SH-SY5Y (cell line): ENCODE measurements around the gene SLC39A6.

ENCODE experiments used
- GATA2 ChIP-seq: IDR thresholded peaks from 2 replicates; pipeline ENCODE4 v1.6.1; 2011; ENCODE audit warnings: mild to moderate bottlenecking, low read depth, low read length
- GATA3 ChIP-seq: IDR thresholded peaks from 2 replicates; pipeline ENCODE4 v1.6.1; 2011; ENCODE audit warnings: low read depth, mild to moderate bottlenecking, low read length, moderate library complexity

The SLC39A6 gene

GRCh38 chr18:36127836-36128529 is 1.2 kb downstream of the SLC39A6 start:
- TF ChIP-seq GATA3 (no peak), GATA2 (no peak)

GRCh38 chr18:36126668-36127067 is 2.5 kb downstream of the SLC39A6 start:
- TF ChIP-seq GATA3 (no peak), GATA2 (no peak)

- TF ChIP-seq GATA2: no peak
- TF ChIP-seq GATA3: no peak
Observed at GRCh38 chr18:36124841-36125240, 4.3 kb downstream of the SLC39A6 start.

- TF ChIP-seq GATA3 (no peak), GATA2 (no peak)
Observed at GRCh38 chr18:36120297-36120696, 8.8 kb downstream of the SLC39A6 start.

GRCh38 chr18:36114738-36115137 is 14.4 kb downstream of the SLC39A6 start:
- no peak for TF ChIP-seq GATA2
- TF ChIP-seq GATA3: no peak

- TF ChIP-seq GATA3 (no peak), GATA2 (no peak)
Observed at GRCh38 chr18:36114251-36114650, 14.9 kb downstream of the SLC39A6 start.

GRCh38 chr18:36112302-36112701 is 16.8 kb downstream of the SLC39A6 start:
- no peak for TF ChIP-seq GATA2
- no peak for TF ChIP-seq GATA3

GRCh38 chr18:36109737-36110136 is 19.4 kb downstream of the SLC39A6 start:
- TF ChIP-seq GATA3: no peak
- no peak for TF ChIP-seq GATA2

GRCh38 chr18:36108601-36109000 is 20.5 kb downstream of the SLC39A6 start:
- TF ChIP-seq GATA3: no peak
- TF ChIP-seq GATA2: no peak

- no peak for TF ChIP-seq GATA2
- TF ChIP-seq GATA3: no peak
Observed at GRCh38 chr18:36108196-36108595, 20.9 kb downstream of the SLC39A6 start.

- TF ChIP-seq GATA3: no peak
- TF ChIP-seq GATA2: no peak
Observed at GRCh38 chr18:36107477-36107876, 21.7 kb downstream of the SLC39A6 start.

GRCh38 chr18:36104749-36105148 is 24.4 kb downstream of the SLC39A6 start:
- no peak for TF ChIP-seq GATA2
- no peak for TF ChIP-seq GATA3

- TF ChIP-seq GATA2 (no peak), GATA3 (no peak)
Observed at GRCh38 chr18:36101943-36102342, 27.2 kb downstream of the SLC39A6 start.

- TF ChIP-seq GATA2 (peak; percentile 89), GATA3 (peak; percentile 94)
Observed at GRCh38 chr18:36099311-36099710, 29.8 kb downstream of the SLC39A6 start.

- no peak for TF ChIP-seq GATA3
- no peak for TF ChIP-seq GATA2
Observed at GRCh38 chr18:36096955-36097354, 32.2 kb downstream of the SLC39A6 start.
